Head of caudate nucleus (tissue), 42 donors: Measurements from ENCODE around the gene ZBTB18.

Source experiments
- DNase-seq, 42 donors: peaks; one replicate each; pipeline versions ENCODE4 v3.0.0 to v3.0.0-alpha.2; 2020 to 2021; ENCODE audit warnings: mixed read lengths in 7 of 42
- intact Hi-C: fragments of 100-400 bp; cut with DNase I; formaldehyde crosslinking; loops from one replicate; pipeline ENCODE4 v1.15.0; 2022

The ZBTB18 gene

DNA sequence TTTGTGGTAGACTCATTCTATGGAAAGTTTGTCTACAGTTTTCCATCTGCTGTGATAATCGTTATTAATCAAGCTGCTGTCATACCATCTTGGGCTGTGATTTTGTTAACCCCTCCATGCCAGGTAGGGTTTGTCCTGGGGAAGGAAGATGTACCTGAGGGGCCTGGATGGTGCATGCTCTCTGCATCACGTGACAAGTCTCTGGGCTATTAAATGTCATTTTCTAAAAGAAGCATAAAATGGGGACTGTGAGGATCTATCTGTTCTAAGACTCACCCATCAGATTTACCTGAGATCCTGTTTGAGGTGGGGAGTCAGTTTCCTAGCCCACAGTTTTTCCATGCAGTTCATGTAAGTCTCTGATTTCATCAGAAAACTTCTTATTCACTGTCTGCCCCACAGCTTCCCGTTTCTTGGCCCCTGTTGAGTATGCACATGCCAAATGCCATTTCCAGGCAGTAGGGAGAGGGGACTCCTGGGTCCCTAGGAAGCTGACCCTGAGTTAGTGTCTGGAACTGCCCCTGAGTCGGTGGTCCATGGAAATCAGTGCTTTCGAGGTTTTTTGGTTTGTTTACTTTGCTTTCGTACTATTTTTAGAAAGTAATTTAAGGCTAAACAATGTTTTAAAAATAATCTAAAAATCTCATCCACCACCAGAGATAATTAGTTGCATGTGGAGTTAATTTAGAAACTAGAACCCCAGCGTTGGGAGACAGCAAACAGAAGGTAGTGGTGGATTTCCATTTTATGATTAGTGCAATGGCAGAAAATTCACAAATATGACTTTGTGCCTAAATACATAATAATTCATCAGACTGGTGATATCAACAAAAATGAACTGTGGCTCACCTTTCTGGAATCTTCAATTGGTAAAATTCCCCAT is 46.7 kb downstream of the ZBTB18 start:
- intact Hi-C loops, result no loop called here
- DNase-seq, result no peak

DNA sequence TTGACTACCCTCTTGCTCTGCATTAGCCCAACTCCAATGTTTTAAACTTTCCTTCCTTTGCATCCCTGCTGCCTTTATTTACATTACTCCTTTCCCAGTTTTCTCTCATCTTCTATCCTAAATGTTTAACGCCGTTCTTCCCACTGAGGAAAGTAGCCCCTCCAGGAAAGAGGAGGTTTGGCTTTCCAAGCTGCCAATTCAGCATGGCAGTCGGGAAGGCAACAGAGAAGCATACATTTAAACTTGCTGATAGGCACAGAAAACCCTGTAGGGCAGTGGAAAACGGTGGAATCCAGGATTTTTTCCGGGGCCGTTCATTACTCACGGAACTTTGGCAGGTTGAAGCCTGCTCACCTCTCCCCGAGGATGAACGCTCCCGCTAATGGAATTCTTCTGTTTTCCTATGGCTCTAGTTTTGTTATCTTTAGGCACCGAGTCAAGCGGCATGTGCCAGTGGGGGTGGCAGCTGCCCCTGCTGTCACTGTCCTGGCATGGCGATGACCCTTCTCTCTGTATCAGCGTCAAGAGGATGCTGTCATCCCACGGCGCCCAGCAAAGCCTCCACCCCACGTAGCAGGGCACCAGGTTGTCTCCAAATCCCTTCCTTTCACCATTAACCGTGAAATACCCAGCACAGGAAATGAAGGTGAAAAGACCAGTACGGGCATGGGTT is 48.3 kb downstream of the ZBTB18 start:
- intact Hi-C loops, result no loop called here
- no peak for DNase-seq

DNA sequence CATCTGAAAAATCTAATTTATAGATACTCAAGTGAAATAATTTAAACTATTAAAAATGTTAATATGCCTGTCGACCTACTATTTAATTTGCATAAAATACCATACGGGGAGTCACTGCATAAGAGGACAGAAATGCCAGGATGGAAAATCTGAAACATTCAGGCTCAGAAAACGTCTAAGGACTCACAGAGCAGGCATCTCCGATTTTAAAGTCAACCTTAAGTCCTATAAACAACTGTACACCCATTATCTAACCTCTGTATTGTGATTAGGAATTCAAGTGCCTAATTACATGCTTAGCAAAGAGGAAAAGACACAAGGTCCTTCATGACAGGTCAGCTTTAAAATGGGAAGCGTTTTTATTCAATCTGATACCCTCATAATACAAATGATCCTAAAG is 49.2 kb downstream of the ZBTB18 start:
- no peak for DNase-seq

GRCh38 chr1:244100704-244101453 is 49.8 kb downstream of the ZBTB18 start:
- DNase-seq, result no peak
- intact Hi-C loops, result no loop called here

More for the DNA sequence above, 49.2 kb downstream of the ZBTB18 start:
- intact Hi-C loops, result no loop called here

DNA sequence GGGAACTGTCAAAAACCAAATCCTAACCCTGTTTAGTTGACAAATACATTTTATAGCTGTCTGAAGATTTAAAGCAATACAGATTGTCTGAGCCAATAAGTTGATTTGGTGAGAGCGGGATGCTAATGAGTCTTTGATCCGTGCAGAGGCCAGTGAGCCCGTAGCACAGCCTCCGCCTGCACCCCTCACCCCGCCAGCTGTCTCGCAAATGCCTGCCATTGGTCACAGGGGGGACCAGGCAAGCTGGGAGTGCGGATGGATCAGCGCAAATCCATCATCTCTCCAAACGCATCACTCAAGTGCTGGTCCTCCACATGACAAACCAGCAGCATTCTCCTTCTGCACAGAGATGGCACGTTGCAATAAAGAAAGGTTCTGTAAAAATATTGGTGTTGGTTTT is 51.0 kb downstream of the ZBTB18 start:
- intact Hi-C loops, result no loop called here

GRCh38 chr1:244102468-244102867 is 51.4 kb downstream of the ZBTB18 start:
- no peak for DNase-seq
- intact Hi-C loops, result no loop called here

More for the DNA sequence above, 51.0 kb downstream of the ZBTB18 start:
- DNase-seq, result no peak

GRCh38 chr1:244104309-244105060 is 53.4 kb downstream of the ZBTB18 start:
- no peak for DNase-seq
- intact Hi-C loops, result no loop called here

DNA sequence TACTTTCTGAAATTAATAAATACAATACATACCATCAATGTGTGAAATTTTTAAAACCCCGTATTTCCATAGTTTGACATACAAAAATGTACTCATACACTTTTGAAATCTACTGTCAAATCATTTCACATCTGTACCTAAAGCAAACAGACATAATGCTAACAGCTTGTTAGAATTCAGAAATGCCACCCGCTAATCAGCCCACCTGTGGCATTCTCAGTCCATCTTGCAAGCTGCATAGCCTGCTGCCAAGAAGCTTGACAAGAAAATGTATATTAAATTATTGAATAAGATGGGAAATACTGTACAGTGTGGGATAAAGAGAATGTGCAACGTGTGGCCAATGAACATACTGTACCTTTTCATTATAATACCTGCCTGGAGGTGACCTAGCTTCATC is 55.1 kb downstream of the ZBTB18 start:
- intact Hi-C loops, result no loop called here
- no peak for DNase-seq
